GM12878 (cell line): ENCODE data around the gene CTBP1. TPM values are rescaled to one million over a fixed set of nuclear protein-coding genes. Genes with fewer than 3 reads are reported as not detected.

ENCODE experiments used
- ATF7 ChIP-seq: fragments of 450-650 bp; IDR thresholded peaks from 2 replicates; pipeline ENCODE4 v1.6.1; 2016; ENCODE audit warnings: low read depth, mild to moderate bottlenecking
- CBX5 ChIP-seq: sonication (generic); IDR thresholded peaks from 2 replicates; pipeline ENCODE4 v1.6.1; 2016; ENCODE audit warnings: low read depth, moderate library complexity, mild to moderate bottlenecking, inconsistent platforms
- CHD4 ChIP-seq: fragments of 200-600 bp; sonication (generic); IDR thresholded peaks from 2 replicates; pipeline ENCODE4 v1.6.1; 2016; ENCODE audit warnings: mild to moderate bottlenecking
- DPF2 ChIP-seq: fragments of 450-650 bp; IDR thresholded peaks from 2 replicates; pipeline ENCODE4 v1.6.1; 2017; ENCODE audit warnings: mild to moderate bottlenecking
- EGR1 ChIP-seq, 2 experiments: IDR thresholded peaks; 1 replicate in 1 of 2; 2 replicates in 1 of 2; pipeline ENCODE4 v1.6.1; 2011 to 2012; ENCODE audit warnings: low read depth in 2 of 2, low read length in 2 of 2, borderline replicate concordance in 1 of 2, mild to moderate bottlenecking in 1 of 2, moderate library complexity in 1 of 2
- FOXK2 ChIP-seq: fragments of 450-650 bp; IDR thresholded peaks from 2 replicates; pipeline ENCODE4 v1.6.1; 2017; ENCODE audit warnings: mild to moderate bottlenecking, moderate library complexity
- GABPA ChIP-seq: IDR thresholded peaks from 2 replicates; pipeline ENCODE4 v1.6.1; 2014; ENCODE audit warnings: antibody characterized with exemption, low read depth, mild to moderate bottlenecking, inconsistent platforms
- IRF5 ChIP-seq: fragments of 450-650 bp; IDR thresholded peaks from 2 replicates; pipeline ENCODE4 v1.6.1; 2017; ENCODE audit warnings: borderline replicate concordance
- NFXL1 ChIP-seq: fragments of 450-650 bp; IDR thresholded peaks from 2 replicates; pipeline ENCODE4 v1.6.1; 2017; ENCODE audit warnings: antibody characterized with exemption, mild to moderate bottlenecking, borderline replicate concordance
- NKRF ChIP-seq: fragments of 450-650 bp; conservative IDR thresholded peaks from 2 replicates; pipeline ENCODE4 v1.6.1; 2017; ENCODE audit warnings: mild to moderate bottlenecking, moderate library complexity
- RFX5 ChIP-seq: IDR thresholded peaks from 2 replicates; pipeline ENCODE4 v1.6.1; 2011; ENCODE audit warnings: low read depth, low read length, improper control_type of control experiment
- TCF3 ChIP-seq: IDR thresholded peaks from 2 replicates; pipeline ENCODE4 v1.6.1; 2012; ENCODE audit warnings: low read depth, mild to moderate bottlenecking, low read length, borderline replicate concordance; ENCODE audit not compliant: insufficient read depth
- ZBTB40 ChIP-seq: fragments of 450-650 bp; IDR thresholded peaks from 2 replicates; pipeline ENCODE4 v1.6.1; 2016; ENCODE audit warnings: mild to moderate bottlenecking, moderate library complexity, borderline replicate concordance
- polyA plus RNA-seq, 11 experiments: library from polyadenylated mRNA; depleted of rRNA in 4 of 11; unstranded in 6 of 11; stranded (reverse) in 5 of 11; fragments of >200 nt; fragmentation: Nextera tagmentation in 4 of 11; fragmentation: Illumina TruSeq in 1 of 11; extraction: Ambion mirVana in 4 of 11; extraction: Trizol in 1 of 11; gene quantifications; 1 replicate in 1 of 11; 2 replicates in 10 of 11; pipeline versions ENCODE4 v1.2.1 to v1.2.3, GENCODE V29; 2011 to 2016; ENCODE audit warnings: inconsistent platforms in 2 of 11, missing spikeins in 2 of 11, low read depth in 1 of 11
- total RNA-seq, 4 experiments: library from RNA; depleted of rRNA in 3 of 4; stranded (reverse); fragments of >200 nt in 3 of 4; fragmentation: Illumina TruSeq in 1 of 4; extraction: Trizol in 1 of 4; gene quantifications; 2 replicates each; pipeline versions ENCODE4 v1.2.1 to v1.2.3, GENCODE V29; 2013 to 2021
- TF ChIP-seq, protein P1 (sequence below): fragments of 450-650 bp; IDR thresholded peaks from 2 replicates; pipeline ENCODE4 v1.6.1; 2017; ENCODE audit warnings: mild to moderate bottlenecking, moderate library complexity
- TF ChIP-seq, protein P2 (sequence below): fragments of 450-650 bp; IDR thresholded peaks from 2 replicates; pipeline ENCODE4 v1.6.1; 2017; ENCODE audit warnings: low read depth, mild to moderate bottlenecking, moderate library complexity

The CTBP1 gene
- total and polyA plus RNA-seq, 10 of the 15 experiments (the other 5 are each of a cell fraction or from before 2014, with no cell fraction given), result 7.4 to 182 (median 63.1) TPM

- no peak for TF ChIP-seq CHD4
- TF ChIP-seq ATF7, result peak; percentile 67
- no peak for TF ChIP-seq DPF2
- peak; percentile 49; the same call in 1 of the 2 replicates for TF ChIP-seq FOXK2
- no peak for TF ChIP-seq GABPA
- TF ChIP-seq NFXL1, result no peak
- no peak for TF ChIP-seq TCF3
- TF ChIP-seq ZBTB40, result peak; percentile 32; the same call in 1 of the 2 replicates
- TF ChIP-seq EGR1 (IDR thresholded peaks at IDR 0.05; ENCODE audit: borderline replicate concordance in 1 of 2, low read depth in 2 of 2, low read length in 2 of 2), result no peak
- TF ChIP-seq CBX5, result no peak
- TF ChIP-seq, protein P1, sequence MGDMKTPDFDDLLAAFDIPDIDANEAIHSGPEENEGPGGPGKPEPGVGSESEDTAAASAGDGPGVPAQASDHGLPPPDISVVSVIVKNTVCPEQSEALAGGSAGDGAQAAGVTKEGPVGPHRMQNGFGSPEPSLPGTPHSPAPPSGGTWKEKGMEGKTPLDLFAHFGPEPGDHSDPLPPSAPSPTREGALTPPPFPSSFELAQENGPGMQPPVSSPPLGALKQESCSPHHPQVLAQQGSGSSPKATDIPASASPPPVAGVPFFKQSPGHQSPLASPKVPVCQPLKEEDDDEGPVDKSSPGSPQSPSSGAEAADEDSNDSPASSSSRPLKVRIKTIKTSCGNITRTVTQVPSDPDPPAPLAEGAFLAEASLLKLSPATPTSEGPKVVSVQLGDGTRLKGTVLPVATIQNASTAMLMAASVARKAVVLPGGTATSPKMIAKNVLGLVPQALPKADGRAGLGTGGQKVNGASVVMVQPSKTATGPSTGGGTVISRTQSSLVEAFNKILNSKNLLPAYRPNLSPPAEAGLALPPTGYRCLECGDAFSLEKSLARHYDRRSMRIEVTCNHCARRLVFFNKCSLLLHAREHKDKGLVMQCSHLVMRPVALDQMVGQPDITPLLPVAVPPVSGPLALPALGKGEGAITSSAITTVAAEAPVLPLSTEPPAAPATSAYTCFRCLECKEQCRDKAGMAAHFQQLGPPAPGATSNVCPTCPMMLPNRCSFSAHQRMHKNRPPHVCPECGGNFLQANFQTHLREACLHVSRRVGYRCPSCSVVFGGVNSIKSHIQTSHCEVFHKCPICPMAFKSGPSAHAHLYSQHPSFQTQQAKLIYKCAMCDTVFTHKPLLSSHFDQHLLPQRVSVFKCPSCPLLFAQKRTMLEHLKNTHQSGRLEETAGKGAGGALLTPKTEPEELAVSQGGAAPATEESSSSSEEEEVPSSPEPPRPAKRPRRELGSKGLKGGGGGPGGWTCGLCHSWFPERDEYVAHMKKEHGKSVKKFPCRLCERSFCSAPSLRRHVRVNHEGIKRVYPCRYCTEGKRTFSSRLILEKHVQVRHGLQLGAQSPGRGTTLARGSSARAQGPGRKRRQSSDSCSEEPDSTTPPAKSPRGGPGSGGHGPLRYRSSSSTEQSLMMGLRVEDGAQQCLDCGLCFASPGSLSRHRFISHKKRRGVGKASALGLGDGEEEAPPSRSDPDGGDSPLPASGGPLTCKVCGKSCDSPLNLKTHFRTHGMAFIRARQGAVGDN, result peak; percentile 19; the same call in 1 of the 2 replicates
- no peak; the same call in 1 of the 2 replicates for TF ChIP-seq NKRF
- TF ChIP-seq IRF5, result no peak
- TF ChIP-seq RFX5, result no peak
- TF ChIP-seq, protein P2, sequence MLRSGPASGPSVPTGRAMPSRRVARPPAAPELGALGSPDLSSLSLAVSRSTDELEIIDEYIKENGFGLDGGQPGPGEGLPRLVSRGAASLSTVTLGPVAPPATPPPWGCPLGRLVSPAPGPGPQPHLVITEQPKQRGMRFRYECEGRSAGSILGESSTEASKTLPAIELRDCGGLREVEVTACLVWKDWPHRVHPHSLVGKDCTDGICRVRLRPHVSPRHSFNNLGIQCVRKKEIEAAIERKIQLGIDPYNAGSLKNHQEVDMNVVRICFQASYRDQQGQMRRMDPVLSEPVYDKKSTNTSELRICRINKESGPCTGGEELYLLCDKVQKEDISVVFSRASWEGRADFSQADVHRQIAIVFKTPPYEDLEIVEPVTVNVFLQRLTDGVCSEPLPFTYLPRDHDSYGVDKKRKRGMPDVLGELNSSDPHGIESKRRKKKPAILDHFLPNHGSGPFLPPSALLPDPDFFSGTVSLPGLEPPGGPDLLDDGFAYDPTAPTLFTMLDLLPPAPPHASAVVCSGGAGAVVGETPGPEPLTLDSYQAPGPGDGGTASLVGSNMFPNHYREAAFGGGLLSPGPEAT, result peak; percentile 80; the same call in 1 of the 2 replicates
Measured at GRCh38 chr4:1249731-1250526, 999 bp upstream of the CTBP1 start (continued).
